CD4-positive, alpha-beta T cell treated with Interleukin-6 for 4 hours (primary cell): ENCODE data around the gene MOCS2.
"Not testable (repeated sequence)": the region's sequence is repeated elsewhere in the genome, so short reads cannot be mapped to it uniquely, and the experiment has no call there.

Source experiments
- DNase-seq: peaks from one replicate; pipeline ENCODE4 v3.0.0-alpha.2; 2020; ENCODE audit warnings: mixed read lengths

Gene MOCS2

GRCh38 chr5:53109443-53110127, at the start of gene MOCS2:
TSS of gene MOCS2 (minus strand) at chr5:53109757. CDS start at chr5:53107174, 2,583 bp downstream.
- DNase-seq, result peak; percentile 94

- no peak for DNase-seq
Measured at GRCh38 chr5:53151713-53152458, 42.3 kb upstream of the MOCS2 start.

GRCh38 chr5:53133020-53133419, 23.5 kb upstream of the MOCS2 start:
- DNase-seq, result no peak

GRCh38 chr5:53130266-53130665, 20.7 kb upstream of the MOCS2 start:
- no peak for DNase-seq

GRCh38 chr5:53128481-53128880, 18.9 kb upstream of the MOCS2 start:
- no peak for DNase-seq

GRCh38 chr5:53127107-53127506, 17.6 kb upstream of the MOCS2 start:
- DNase-seq, result no peak

GRCh38 chr5:53126521-53126920, 17.0 kb upstream of the MOCS2 start:
- DNase-seq, result no peak

GRCh38 chr5:53123702-53124101, 14.1 kb upstream of the MOCS2 start:
- no peak for DNase-seq

- no peak for DNase-seq
Measured at GRCh38 chr5:53120165-53120564, 10.6 kb upstream of the MOCS2 start.

GRCh38 chr5:53118879-53119278, 9.3 kb upstream of the MOCS2 start:
- DNase-seq, result no peak

- DNase-seq, result no peak
Measured at GRCh38 chr5:53116597-53116996, 7.0 kb upstream of the MOCS2 start.

GRCh38 chr5:53114988-53115387, 5.4 kb upstream of the MOCS2 start:
- no peak for DNase-seq

GRCh38 chr5:53113947-53114346, 4.4 kb upstream of the MOCS2 start:
- no peak for DNase-seq

GRCh38 chr5:53112909-53113308, 3.4 kb upstream of the MOCS2 start:
- DNase-seq, result no peak

GRCh38 chr5:53112307-53112706, 2.8 kb upstream of the MOCS2 start:
- DNase-seq, result not testable (repeated sequence)

- no peak for DNase-seq
Measured at GRCh38 chr5:53111139-53111538, 1.6 kb upstream of the MOCS2 start.

GRCh38 chr5:53110156-53110555, 599 bp upstream of the MOCS2 start:
- DNase-seq, result peak; percentile 13

GRCh38 chr5:53109056-53109442, 508 bp downstream of the MOCS2 start:
- no peak for DNase-seq

- no peak for DNase-seq
Measured at GRCh38 chr5:53105611-53106300, 3.8 kb downstream of the MOCS2 start.

- DNase-seq, result no peak
Measured at GRCh38 chr5:53100606-53101005, 9.0 kb downstream of the MOCS2 start.

- no peak for DNase-seq
Measured at GRCh38 chr5:53099546-53099945, 10.0 kb downstream of the MOCS2 start.

GRCh38 chr5:53095931-53096525, 13.5 kb downstream of the MOCS2 start:
- DNase-seq, result peak; percentile 77

GRCh38 chr5:53095217-53095616, 14.3 kb downstream of the MOCS2 start:
- no peak for DNase-seq

GRCh38 chr5:53092242-53092641, 17.3 kb downstream of the MOCS2 start:
- no peak for DNase-seq
